ENCODE results near the gene CRISP2. TPM values are rescaled to one million over a fixed set of nuclear protein-coding genes. Genes with fewer than 3 reads are reported as not detected.
"Not testable (repeated sequence)": the region's sequence is repeated elsewhere in the genome, so short reads cannot be mapped to it uniquely, and the experiment has no call there.

CRISP2 gene
- total and polyA plus RNA-seq, 2 of the 8 experiments (the other 6 are each of a cell fraction or from before 2014, with no cell fraction given) = 0.06 TPM; not detected in 1

DNA sequence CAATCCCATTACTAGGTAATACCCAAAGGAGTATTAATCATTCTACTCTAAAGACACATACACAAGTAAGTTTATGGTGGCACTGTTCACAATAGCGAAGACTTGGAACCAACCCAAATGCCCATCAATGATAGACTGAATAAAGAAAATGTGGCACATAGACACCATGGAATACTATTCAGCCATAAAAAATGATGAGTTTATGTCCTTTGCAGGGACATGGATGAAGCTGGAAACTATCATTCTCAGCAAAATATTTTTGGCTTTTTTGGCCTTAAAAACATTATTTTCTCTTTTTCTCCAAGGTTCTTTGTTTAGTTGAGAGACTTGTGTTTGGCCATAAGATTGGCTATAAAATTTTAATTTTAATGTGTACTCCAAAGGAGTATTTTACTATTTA is 49.3 kb downstream of the CRISP2 start:
- H3K4me1 ChIP-seq (replicated peaks in 1 of 4; ENCODE audit: control insufficient read depth in 3 of 4, insufficient read depth in 4 of 4, low read length in 3 of 4); H3K4ac ChIP-seq (replicated peaks; ENCODE audit: insufficient read length, low read depth, low read length); H3K23me2 ChIP-seq (ENCODE audit: low read depth, low read length); H3K14ac ChIP-seq (ENCODE audit: insufficient read length); H2AK5ac ChIP-seq (ENCODE audit: low read depth, low read length); H2AFZ ChIP-seq (ENCODE audit: low read length); H4K20me1 ChIP-seq (replicated peaks in 1 of 2; ENCODE audit: control insufficient read depth in 1 of 2, insufficient read depth in 2 of 2, low read length in 2 of 2); H3K79me1 ChIP-seq (ENCODE audit: low read depth, low read length); H3K56ac ChIP-seq (replicated peaks; ENCODE audit: insufficient read length, low read depth, low read length); H2BK15ac ChIP-seq (ENCODE audit: low read length); H3K4me2 ChIP-seq (ENCODE audit: insufficient read depth in 1 of 2, low read depth in 2 of 2, low read length in 2 of 2); POLR2A ChIA-PET (ENCODE audit: partially characterized antibody); CTCF ChIA-PET (ENCODE audit: partially characterized antibody); H2BK12ac ChIP-seq (ENCODE audit: low read depth, low read length); H4K8ac ChIP-seq (ENCODE audit: extremely low read depth, insufficient read depth, low read length); H2BK20ac ChIP-seq (ENCODE audit: low read length); H3K23ac ChIP-seq (ENCODE audit: insufficient read length); H3K4me3 ChIP-seq (ENCODE audit: extremely low read depth in 1 of 4, insufficient read depth in 2 of 4, low read depth in 3 of 4, low read length in 4 of 4); H3K79me2 ChIP-seq (ENCODE audit: control insufficient read depth in 1 of 2, insufficient read depth in 2 of 2, low read length in 2 of 2); DNase-seq (ENCODE audit: low read depth in 1 of 2, low spot score in 2 of 2); H3K9me3 ChIP-seq (ENCODE audit: insufficient read depth in 2 of 2, low read depth in 1 of 2, low read length in 1 of 2); H4K91ac ChIP-seq (replicated peaks; ENCODE audit: insufficient read length, low read length); H4K5ac ChIP-seq (ENCODE audit: insufficient read length, low read depth, low read length); H3K27ac ChIP-seq (ENCODE audit: low read depth, low read length); H3K36me3 ChIP-seq (ENCODE audit: control insufficient read depth in 2 of 4, insufficient read depth in 4 of 4, low read length in 3 of 4); H2BK120ac ChIP-seq (replicated peaks; ENCODE audit: low read depth, low read length); H3K27me3 ChIP-seq (replicated peaks in 1 of 4; ENCODE audit: control insufficient read depth in 3 of 4, extremely low read depth in 1 of 4, insufficient read depth in 3 of 4, low read length in 3 of 4); H3K18ac ChIP-seq (ENCODE audit: extremely low read depth, low read length); H3K9ac ChIP-seq (replicated peaks in 1 of 4; ENCODE audit: extremely low read depth in 1 of 4, low read depth in 3 of 4, low read length in 3 of 4); H2BK5ac ChIP-seq (ENCODE audit: low read depth, low read length); FAIRE-seq: not testable (repeated sequence)
- 83% methylated on average over 1 of the region's 1 CpG; no CpG with 5 or more reads in 1 of the 2 experiments for WGBS, 2 experiments (ENCODE audit: extremely low coverage in 1 of 2, insufficient coverage in 1 of 2, insufficient read length in 1 of 2, insufficient replicate concordance in 2 of 2, low coverage in 1 of 2, low lambda C conversion rate in 2 of 2, missing lambda C conversion rate in 1 of 2)

All from H1 (cell line).